Urinary bladder (tissue), 4 donors: Measurements from ENCODE around the gene NNMT. TPM values are rescaled to one million over a fixed set of nuclear protein-coding genes. Genes with fewer than 3 reads are reported as not detected.

Experiments used
- DNase-seq: peaks from one replicate; pipeline ENCODE4 v3.0.0-alpha.2; 2015; ENCODE audit errors: extremely low spot score
- H3K27ac ChIP-seq: one replicate; pipeline ENCODE4 v1.5.1; 2013; ENCODE audit warnings: low read depth, mild to moderate bottlenecking, moderate library complexity
- H3K36me3 ChIP-seq: one replicate; pipeline ENCODE4 v1.6.1; 2013; ENCODE audit warnings: mild to moderate bottlenecking, moderate library complexity; ENCODE audit not compliant: insufficient read depth
- H3K4me1 ChIP-seq: one replicate; pipeline ENCODE4 v1.6.1; 2013; ENCODE audit warnings: mild to moderate bottlenecking, moderate library complexity; ENCODE audit not compliant: insufficient read depth
- H3K4me3 ChIP-seq: one replicate; pipeline ENCODE4 v1.5.1; 2013; ENCODE audit warnings: low read depth, low read length
- WGBS: extraction: QIAGEN DNeasy Blood & Tissue Kit; methylation state at CpG from one replicate; pipeline ENCODE4 v1.1.7; 2013; 5-methylcytosine and 5-hydroxymethylcytosine counted together
- polyA plus RNA-seq: library from polyadenylated mRNA; stranded (reverse); fragments of 200-250 nt; gene quantifications from one replicate; pipeline ENCODE4 v1.2.3, GENCODE V29; 2013
- total RNA-seq: library from RNA; depleted of rRNA; stranded (reverse); fragments of >200 nt; gene quantifications from one replicate; pipeline ENCODE4 v1.2.3, GENCODE V29; 2014
- donor health status: healthy with polysubstance abuse.
- donor health status: healthy.

The NNMT gene
- total and polyA plus RNA-seq, 2 donors = 9.7 to 388 TPM

GRCh38 chr11:114257621-114258558, 38.3 kb upstream of the NNMT start:
- Histone ChIP-seq H3K27ac (peak overlapping the region; percentile 27), H3K4me1 (peaks cover 1% of the 10 kb centered on the region), H3K4me3 (no peak overlapping the region), H3K36me3 (peaks cover 2% of the 10 kb centered on the region)
- 41% methylated on average over 29 of the region's 29 CpGs for WGBS
- no peak for DNase-seq

- 80% methylated on average over 7 of the region's 7 CpGs for WGBS
- DNase-seq = no peak
- Histone ChIP-seq H3K27ac (no peak overlapping the region), H3K4me3 (no peak overlapping the region), H3K36me3 (peaks cover 2% of the 10 kb centered on the region), H3K4me1 (peaks cover 1% of the 10 kb centered on the region)
Measured at GRCh38 chr11:114258696-114259095, 37.5 kb upstream of the NNMT start.

- 77% methylated on average over 10 of the region's 10 CpGs for WGBS
- DNase-seq = no peak
- no peak overlapping the region for H3K4me3 ChIP-seq
- no peak overlapping the region for H3K27ac ChIP-seq
- peaks cover 2% of the 10 kb centered on the region for H3K36me3 ChIP-seq
- peaks cover 1% of the 10 kb centered on the region for H3K4me1 ChIP-seq
Measured at GRCh38 chr11:114259124-114259526, 37.1 kb upstream of the NNMT start.

- Histone ChIP-seq H3K4me3 (no peak overlapping the region), H3K4me1 (peaks cover 1% of the 10 kb centered on the region), H3K27ac (no peak overlapping the region), H3K36me3 (peaks cover 2% of the 10 kb centered on the region)
- no peak for DNase-seq
- 81% methylated on average over 12 of the region's 12 CpGs for WGBS
Measured at GRCh38 chr11:114259551-114259983, 36.6 kb upstream of the NNMT start.

- no peak for DNase-seq
- WGBS = 89% methylated on average over 6 of the region's 6 CpGs
- no peaks in the 10 kb centered on the region for H3K36me3 ChIP-seq
- H3K4me3 ChIP-seq = no peak overlapping the region
- peaks cover 1% of the 10 kb centered on the region for H3K4me1 ChIP-seq
- H3K27ac ChIP-seq = no peak overlapping the region
Measured at GRCh38 chr11:114260077-114260476, 36.1 kb upstream of the NNMT start.

- H3K36me3 ChIP-seq = no peaks in the 10 kb centered on the region
- H3K27ac ChIP-seq = no peak overlapping the region
- DNase-seq = no peak
- no peak overlapping the region for H3K4me3 ChIP-seq
- H3K4me1 ChIP-seq = peaks cover 1% of the 10 kb centered on the region
- WGBS = 65% methylated on average over 9 of the region's 9 CpGs
Measured at GRCh38 chr11:114260483-114260882, 35.7 kb upstream of the NNMT start.

GRCh38 chr11:114261791-114262190, 34.4 kb upstream of the NNMT start:
- no peak overlapping the region for H3K4me3 ChIP-seq
- no peaks in the 10 kb centered on the region for H3K36me3 ChIP-seq
- WGBS = 80% methylated on average over 7 of the region's 7 CpGs
- H3K4me1 ChIP-seq = peaks cover 1% of the 10 kb centered on the region
- no peak for DNase-seq
- H3K27ac ChIP-seq = no peak overlapping the region

GRCh38 chr11:114262681-114263512, 33.3 kb upstream of the NNMT start:
- no peak overlapping the region for H3K27ac ChIP-seq
- WGBS = 21% methylated on average over 9 of the region's 9 CpGs
- no peaks in the 10 kb centered on the region for H3K4me1 ChIP-seq
- H3K36me3 ChIP-seq = no peaks in the 10 kb centered on the region
- H3K4me3 ChIP-seq = no peak overlapping the region
- DNase-seq = no peak

GRCh38 chr11:114263513-114264170, 32.6 kb upstream of the NNMT start:
- 79% methylated on average over 7 of the region's 7 CpGs for WGBS
- Histone ChIP-seq H3K27ac (no peak overlapping the region), H3K4me3 (no peak overlapping the region), H3K4me1 (no peaks in the 10 kb centered on the region), H3K36me3 (no peaks in the 10 kb centered on the region)
- DNase-seq = no peak

GRCh38 chr11:114264381-114264780, 31.8 kb upstream of the NNMT start:
- Histone ChIP-seq H3K4me3 (no peak overlapping the region), H3K4me1 (no peaks in the 10 kb centered on the region), H3K36me3 (no peaks in the 10 kb centered on the region), H3K27ac (no peak overlapping the region)
- 88% methylated on average over 2 of the region's 2 CpGs for WGBS
- DNase-seq = no peak

- H3K27ac ChIP-seq = no peak overlapping the region
- WGBS = 70% methylated on average over 8 of the region's 8 CpGs
- H3K4me1 ChIP-seq = no peaks in the 10 kb centered on the region
- DNase-seq = no peak
- no peaks in the 10 kb centered on the region for H3K36me3 ChIP-seq
- H3K4me3 ChIP-seq = no peak overlapping the region
Measured at GRCh38 chr11:114265122-114265878, 30.9 kb upstream of the NNMT start.

- DNase-seq = no peak
- Histone ChIP-seq H3K36me3 (no peaks in the 10 kb centered on the region), H3K27ac (no peak overlapping the region), H3K4me3 (no peak overlapping the region), H3K4me1 (no peaks in the 10 kb centered on the region)
- WGBS = 65% methylated on average over 2 of the region's 2 CpGs
Measured at GRCh38 chr11:114269498-114269897, 26.7 kb upstream of the NNMT start.
